ENCODE data around the gene PADI1. TPM values are rescaled to one million over a fixed set of nuclear protein-coding genes. Genes with fewer than 3 reads are reported as not detected.

The PADI1 gene
- total RNA-seq, 1 donor from 2014 or later, result not detected

- peaks cover 5 to 24% (median 22%) of the 10 kb centered on the region in 3 donors for H3K27me3 ChIP-seq (ENCODE audit: control insufficient read depth in 3 of 3, insufficient read depth in 3 of 3, low read length in 3 of 3)
- no peak overlapping the region for H3K9ac ChIP-seq (ENCODE audit: low read depth in 1 of 3, low read length in 3 of 3)
Observed at GRCh38 chr1:17181781-17182464, 23.0 kb upstream of the PADI1 start.

GRCh38 chr1:17183388-17184160 lies 21.4 kb upstream of the PADI1 start:
- Histone ChIP-seq H3K27me3 (ENCODE audit: control insufficient read depth in 3 of 3, insufficient read depth in 3 of 3, low read length in 3 of 3) (peaks cover 5 to 24% (median 22%) of the 10 kb centered on the region in 3 donors), H3K27ac (ENCODE audit: low read depth, low read length) (no peak overlapping the region), H3K36me3 (ENCODE audit: control insufficient read depth in 3 of 3, insufficient read depth in 3 of 3, low read length in 3 of 3) (no peaks in the 10 kb centered on the region), H3K4me3 (ENCODE audit: low read length in 3 of 3) (no peak overlapping the region), H3K9ac (ENCODE audit: low read depth in 1 of 3, low read length in 3 of 3) (no peak overlapping the region), H3K9me3 (ENCODE audit: control insufficient read depth in 3 of 3, low read length in 3 of 3) (no peaks in the 10 kb centered on the region), H3K4me1 (ENCODE audit: control insufficient read depth in 3 of 3, insufficient read depth in 3 of 3, low read length in 3 of 3) (no peaks in the 10 kb centered on the region)

More at GRCh38 chr1:17181781-17182464, 23.0 kb upstream of the PADI1 start:
- no peak overlapping the region for H3K4me3 ChIP-seq (ENCODE audit: low read length in 3 of 3)
- no peaks in the 10 kb centered on the region for H3K36me3 ChIP-seq (ENCODE audit: control insufficient read depth in 3 of 3, insufficient read depth in 3 of 3, low read length in 3 of 3)
- H3K4me1 ChIP-seq (ENCODE audit: control insufficient read depth in 3 of 3, insufficient read depth in 3 of 3, low read length in 3 of 3), result no peaks in the 10 kb centered on the region
- no peak overlapping the region for H3K27ac ChIP-seq (ENCODE audit: low read depth, low read length)
- no peaks in the 10 kb centered on the region for H3K9me3 ChIP-seq (ENCODE audit: control insufficient read depth in 3 of 3, low read length in 3 of 3)

- Histone ChIP-seq H3K4me1 (ENCODE audit: control insufficient read depth in 3 of 3, insufficient read depth in 3 of 3, low read length in 3 of 3) (no peaks in the 10 kb centered on the region), H3K9ac (ENCODE audit: low read depth in 1 of 3, low read length in 3 of 3) (no peak overlapping the region), H3K36me3 (ENCODE audit: control insufficient read depth in 3 of 3, insufficient read depth in 3 of 3, low read length in 3 of 3) (no peaks in the 10 kb centered on the region), H3K27me3 (ENCODE audit: control insufficient read depth in 3 of 3, insufficient read depth in 3 of 3, low read length in 3 of 3) (peaks cover 5 to 24% (median 22%) of the 10 kb centered on the region in 3 donors), H3K4me3 (ENCODE audit: low read length in 3 of 3) (no peak overlapping the region), H3K9me3 (ENCODE audit: control insufficient read depth in 3 of 3, low read length in 3 of 3) (peaks cover 0 to 2% (median 0%) of the 10 kb centered on the region in 3 donors), H3K27ac (ENCODE audit: low read depth, low read length) (no peak overlapping the region)
Observed at GRCh38 chr1:17184161-17184665, 20.7 kb upstream of the PADI1 start.

- H3K4me3 ChIP-seq (ENCODE audit: low read length in 3 of 3), result no peak overlapping the region
- H3K27me3 ChIP-seq (ENCODE audit: control insufficient read depth in 3 of 3, insufficient read depth in 3 of 3, low read length in 3 of 3), result peaks cover 5 to 24% (median 22%) of the 10 kb centered on the region in 3 donors
- H3K27ac ChIP-seq (ENCODE audit: low read depth, low read length), result no peak overlapping the region
- H3K9me3 ChIP-seq (ENCODE audit: control insufficient read depth in 3 of 3, low read length in 3 of 3), result peaks cover 0 to 2% (median 0%) of the 10 kb centered on the region in 3 donors
- no peaks in the 10 kb centered on the region for H3K36me3 ChIP-seq (ENCODE audit: control insufficient read depth in 3 of 3, insufficient read depth in 3 of 3, low read length in 3 of 3)
- H3K9ac ChIP-seq (ENCODE audit: low read depth in 1 of 3, low read length in 3 of 3), result no peak overlapping the region
- no peaks in the 10 kb centered on the region for H3K4me1 ChIP-seq (ENCODE audit: control insufficient read depth in 3 of 3, insufficient read depth in 3 of 3, low read length in 3 of 3)
Observed at GRCh38 chr1:17184822-17185484, 20.0 kb upstream of the PADI1 start.

GRCh38 chr1:17185485-17185860 lies 19.5 kb upstream of the PADI1 start:
- Histone ChIP-seq H3K9ac (ENCODE audit: low read depth in 1 of 3, low read length in 3 of 3) (no peak overlapping the region), H3K4me1 (ENCODE audit: control insufficient read depth in 3 of 3, insufficient read depth in 3 of 3, low read length in 3 of 3) (no peaks in the 10 kb centered on the region), H3K4me3 (ENCODE audit: low read length in 3 of 3) (no peak overlapping the region), H3K9me3 (ENCODE audit: control insufficient read depth in 3 of 3, low read length in 3 of 3) (peaks cover 0 to 2% (median 0%) of the 10 kb centered on the region in 3 donors), H3K36me3 (ENCODE audit: control insufficient read depth in 3 of 3, insufficient read depth in 3 of 3, low read length in 3 of 3) (no peaks in the 10 kb centered on the region), H3K27me3 (ENCODE audit: control insufficient read depth in 3 of 3, insufficient read depth in 3 of 3, low read length in 3 of 3) (peaks cover 6 to 24% (median 22%) of the 10 kb centered on the region in 3 donors), H3K27ac (ENCODE audit: low read depth, low read length) (no peak overlapping the region)

- Histone ChIP-seq H3K4me3 (ENCODE audit: low read length in 3 of 3) (no peak overlapping the region), H3K36me3 (ENCODE audit: control insufficient read depth in 3 of 3, insufficient read depth in 3 of 3, low read length in 3 of 3) (no peaks in the 10 kb centered on the region), H3K9ac (ENCODE audit: low read depth in 1 of 3, low read length in 3 of 3) (no peak overlapping the region), H3K27me3 (ENCODE audit: control insufficient read depth in 3 of 3, insufficient read depth in 3 of 3, low read length in 3 of 3) (peaks cover 8 to 24% (median 20%) of the 10 kb centered on the region in 3 donors), H3K27ac (ENCODE audit: low read depth, low read length) (no peak overlapping the region), H3K4me1 (ENCODE audit: control insufficient read depth in 3 of 3, insufficient read depth in 3 of 3, low read length in 3 of 3) (no peaks in the 10 kb centered on the region), H3K9me3 (ENCODE audit: control insufficient read depth in 3 of 3, low read length in 3 of 3) (peaks cover 0 to 2% (median 0%) of the 10 kb centered on the region in 3 donors)
Observed at GRCh38 chr1:17186216-17186909, 18.6 kb upstream of the PADI1 start.

- Histone ChIP-seq H3K36me3 (ENCODE audit: control insufficient read depth in 3 of 3, insufficient read depth in 3 of 3, low read length in 3 of 3) (no peaks in the 10 kb centered on the region), H3K27ac (ENCODE audit: low read depth, low read length) (no peak overlapping the region), H3K27me3 (ENCODE audit: control insufficient read depth in 3 of 3, insufficient read depth in 3 of 3, low read length in 3 of 3) (peaks cover 8 to 24% (median 17%) of the 10 kb centered on the region in 3 donors), H3K4me1 (ENCODE audit: control insufficient read depth in 3 of 3, insufficient read depth in 3 of 3, low read length in 3 of 3) (no peaks in the 10 kb centered on the region), H3K4me3 (ENCODE audit: low read length in 3 of 3) (no peak overlapping the region), H3K9ac (ENCODE audit: low read depth in 1 of 3, low read length in 3 of 3) (no peak overlapping the region), H3K9me3 (ENCODE audit: control insufficient read depth in 3 of 3, low read length in 3 of 3) (peaks cover 0 to 2% (median 0%) of the 10 kb centered on the region in 3 donors)
Observed at GRCh38 chr1:17187051-17187450, 17.9 kb upstream of the PADI1 start.

GRCh38 chr1:17188217-17188616 lies 16.7 kb upstream of the PADI1 start:
- Histone ChIP-seq H3K4me1 (ENCODE audit: control insufficient read depth in 3 of 3, insufficient read depth in 3 of 3, low read length in 3 of 3) (no peaks in the 10 kb centered on the region), H3K36me3 (ENCODE audit: control insufficient read depth in 3 of 3, insufficient read depth in 3 of 3, low read length in 3 of 3) (no peaks in the 10 kb centered on the region), H3K27ac (ENCODE audit: low read depth, low read length) (no peak overlapping the region), H3K9ac (ENCODE audit: low read depth in 1 of 3, low read length in 3 of 3) (no peak overlapping the region), H3K9me3 (ENCODE audit: control insufficient read depth in 3 of 3, low read length in 3 of 3) (peaks cover 0 to 2% (median 0%) of the 10 kb centered on the region in 3 donors), H3K4me3 (ENCODE audit: low read length in 3 of 3) (no peak overlapping the region), H3K27me3 (ENCODE audit: control insufficient read depth in 3 of 3, insufficient read depth in 3 of 3, low read length in 3 of 3) (peaks cover 6 to 20% (median 20%) of the 10 kb centered on the region in 3 donors)

- peaks cover 3 to 18% (median 16%) of the 10 kb centered on the region in 3 donors for H3K27me3 ChIP-seq (ENCODE audit: control insufficient read depth in 3 of 3, insufficient read depth in 3 of 3, low read length in 3 of 3)
- no peaks in the 10 kb centered on the region for H3K36me3 ChIP-seq (ENCODE audit: control insufficient read depth in 3 of 3, insufficient read depth in 3 of 3, low read length in 3 of 3)
- H3K27ac ChIP-seq (ENCODE audit: low read depth, low read length), result no peak overlapping the region
- no peaks in the 10 kb centered on the region for H3K4me1 ChIP-seq (ENCODE audit: control insufficient read depth in 3 of 3, insufficient read depth in 3 of 3, low read length in 3 of 3)
- H3K9ac ChIP-seq (ENCODE audit: low read depth in 1 of 3, low read length in 3 of 3), result no peak overlapping the region
- H3K4me3 ChIP-seq (ENCODE audit: low read length in 3 of 3), result no peak overlapping the region
- peaks cover 0 to 2% (median 0%) of the 10 kb centered on the region in 3 donors for H3K9me3 ChIP-seq (ENCODE audit: control insufficient read depth in 3 of 3, low read length in 3 of 3)
Observed at GRCh38 chr1:17188889-17189631, 15.9 kb upstream of the PADI1 start.
